ENCODE results near the gene ICOSLG. TPM values are rescaled to one million over a fixed set of nuclear protein-coding genes. Genes with fewer than 3 reads are reported as not detected.
"Not testable (repeated sequence)": the region's sequence is repeated elsewhere in the genome, so short reads cannot be mapped to it uniquely, and the experiment has no call there.

ICOSLG gene
- total RNA-seq, 1 donor from 2014 or later: 0.22 TPM

GRCh38 chr21:44258056-44258725, 17.4 kb upstream of the ICOSLG start:
- H3K27ac ChIP-seq: no peak overlapping the region
- H3K9me3 ChIP-seq (ENCODE audit: low read depth): no peaks in the 10 kb centered on the region
- no peak for DNase-seq (ENCODE audit: low spot score)
- Mint-ChIP-seq H3K4me1 (no peaks in the 10 kb centered on the region), H3K9me3 (peaks cover 10% of the 10 kb centered on the region), H3K27me3 (ENCODE audit: insufficient read depth, low read depth) (peaks cover 15% of the 10 kb centered on the region), H3K4me3 (no peak overlapping the region), H3K36me3 (no peaks in the 10 kb centered on the region), H3K27ac (no peak overlapping the region)
- no peak overlapping the region for H2AFZ ChIP-seq (replicated peaks)
- H3K4me2 ChIP-seq: no peak overlapping the region
- no peak overlapping the region for H3K4me3 ChIP-seq
- no peaks in the 10 kb centered on the region for H3K36me3 ChIP-seq
- H4K20me1 ChIP-seq (ENCODE audit: low read depth): no peaks in the 10 kb centered on the region
- H3K27me3 ChIP-seq: no peaks in the 10 kb centered on the region
- no peak overlapping the region for H3K9ac ChIP-seq
- no peak for TF ChIP-seq EZH2phosphoT487 (IDR thresholded peaks at IDR 0.05)
- no peak for TF ChIP-seq EZH2 (IDR thresholded peaks at IDR 0.05)
- no peak for TF ChIP-seq CTCF (IDR thresholded peaks at IDR 0.05)
- H3K79me2 ChIP-seq (ENCODE audit: low read depth): no peaks in the 10 kb centered on the region
- peaks cover under 1% of the 10 kb centered on the region for H3F3A ChIP-seq (ENCODE audit: low read depth)
- H3K4me1 ChIP-seq: peaks cover 3% of the 10 kb centered on the region

DNA sequence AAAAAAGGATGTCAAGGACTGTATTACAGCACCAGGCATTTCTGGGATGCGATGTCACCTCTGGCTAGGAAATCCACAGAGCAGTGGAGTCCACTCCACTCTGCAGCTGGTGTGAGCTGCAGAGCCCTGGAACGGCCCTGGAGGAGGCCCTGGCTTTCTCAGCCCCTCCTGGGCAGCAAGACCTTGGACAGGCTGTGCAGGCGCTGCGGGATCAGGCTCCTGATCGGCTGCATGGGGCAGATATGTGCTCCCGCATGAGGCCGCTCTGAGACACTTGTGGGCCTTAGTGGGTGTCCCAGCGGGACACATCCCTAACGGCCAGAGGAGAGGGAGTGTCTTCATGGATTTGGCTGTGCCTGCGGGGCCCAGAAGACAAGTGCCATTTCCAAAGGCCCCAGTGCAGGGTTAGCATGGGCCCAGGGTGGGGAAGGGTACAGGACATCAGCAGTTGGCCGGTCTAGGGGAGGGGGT, 14.8 kb upstream of the ICOSLG start:
- peak; percentile 1 for DNase-seq (ENCODE audit: low spot score)
- no peaks in the 10 kb centered on the region for H3K79me2 ChIP-seq (ENCODE audit: low read depth)
- H3K27ac ChIP-seq: no peak overlapping the region
- H4K20me1 ChIP-seq (ENCODE audit: low read depth): no peaks in the 10 kb centered on the region
- TF ChIP-seq CTCF (IDR thresholded peaks at IDR 0.05): no peak
- no peak for TF ChIP-seq EZH2 (IDR thresholded peaks at IDR 0.05)
- no peak for TF ChIP-seq EZH2phosphoT487 (IDR thresholded peaks at IDR 0.05)
- no peaks in the 10 kb centered on the region for H3K27me3 ChIP-seq
- no peaks in the 10 kb centered on the region for H3K36me3 Mint-ChIP-seq
- H3F3A ChIP-seq (ENCODE audit: low read depth): no peaks in the 10 kb centered on the region
- H3K4me1 ChIP-seq: no peaks in the 10 kb centered on the region
- no peak overlapping the region for H3K4me2 ChIP-seq
- H3K9ac ChIP-seq: no peak overlapping the region
- no peak overlapping the region for H3K4me3 ChIP-seq
- no peak overlapping the region for H2AFZ ChIP-seq (replicated peaks)
- peaks cover 7% of the 10 kb centered on the region for H3K9me3 Mint-ChIP-seq
- no peak overlapping the region for H3K27ac Mint-ChIP-seq
- H3K4me1 Mint-ChIP-seq: no peaks in the 10 kb centered on the region
- no peaks in the 10 kb centered on the region for H3K36me3 ChIP-seq
- H3K27me3 Mint-ChIP-seq (ENCODE audit: insufficient read depth, low read depth): peaks cover 11% of the 10 kb centered on the region
- H3K9me3 ChIP-seq (ENCODE audit: low read depth): no peaks in the 10 kb centered on the region
- no peak overlapping the region for H3K4me3 Mint-ChIP-seq

GRCh38 chr21:44253832-44254710, 13.3 kb upstream of the ICOSLG start:
- Mint-ChIP-seq H3K9me3 (no peaks in the 10 kb centered on the region), H3K4me3 (no peak overlapping the region), H3K27me3 (ENCODE audit: insufficient read depth, low read depth) (peaks cover 11% of the 10 kb centered on the region), H3K36me3 (no peaks in the 10 kb centered on the region), H3K4me1 (no peaks in the 10 kb centered on the region), H3K27ac (no peak overlapping the region)
- no peak overlapping the region for H3K9ac ChIP-seq
- DNase-seq (ENCODE audit: low spot score): peak; percentile 2
- no peaks in the 10 kb centered on the region for H3F3A ChIP-seq (ENCODE audit: low read depth)
- no peaks in the 10 kb centered on the region for H3K4me1 ChIP-seq
- no peak overlapping the region for H3K4me2 ChIP-seq
- no peak overlapping the region for H2AFZ ChIP-seq (replicated peaks)
- no peaks in the 10 kb centered on the region for H3K27me3 ChIP-seq
- no peak overlapping the region for H3K4me3 ChIP-seq
- H3K9me3 ChIP-seq (ENCODE audit: low read depth): no peaks in the 10 kb centered on the region
- no peak overlapping the region for H3K27ac ChIP-seq
- H3K36me3 ChIP-seq: no peaks in the 10 kb centered on the region
- TF ChIP-seq EZH2 (IDR thresholded peaks at IDR 0.05) (no peak), EZH2phosphoT487 (IDR thresholded peaks at IDR 0.05) (no peak), CTCF (IDR thresholded peaks at IDR 0.05) (no peak)
- no peaks in the 10 kb centered on the region for H3K79me2 ChIP-seq (ENCODE audit: low read depth)
- H4K20me1 ChIP-seq (ENCODE audit: low read depth): no peaks in the 10 kb centered on the region

DNA sequence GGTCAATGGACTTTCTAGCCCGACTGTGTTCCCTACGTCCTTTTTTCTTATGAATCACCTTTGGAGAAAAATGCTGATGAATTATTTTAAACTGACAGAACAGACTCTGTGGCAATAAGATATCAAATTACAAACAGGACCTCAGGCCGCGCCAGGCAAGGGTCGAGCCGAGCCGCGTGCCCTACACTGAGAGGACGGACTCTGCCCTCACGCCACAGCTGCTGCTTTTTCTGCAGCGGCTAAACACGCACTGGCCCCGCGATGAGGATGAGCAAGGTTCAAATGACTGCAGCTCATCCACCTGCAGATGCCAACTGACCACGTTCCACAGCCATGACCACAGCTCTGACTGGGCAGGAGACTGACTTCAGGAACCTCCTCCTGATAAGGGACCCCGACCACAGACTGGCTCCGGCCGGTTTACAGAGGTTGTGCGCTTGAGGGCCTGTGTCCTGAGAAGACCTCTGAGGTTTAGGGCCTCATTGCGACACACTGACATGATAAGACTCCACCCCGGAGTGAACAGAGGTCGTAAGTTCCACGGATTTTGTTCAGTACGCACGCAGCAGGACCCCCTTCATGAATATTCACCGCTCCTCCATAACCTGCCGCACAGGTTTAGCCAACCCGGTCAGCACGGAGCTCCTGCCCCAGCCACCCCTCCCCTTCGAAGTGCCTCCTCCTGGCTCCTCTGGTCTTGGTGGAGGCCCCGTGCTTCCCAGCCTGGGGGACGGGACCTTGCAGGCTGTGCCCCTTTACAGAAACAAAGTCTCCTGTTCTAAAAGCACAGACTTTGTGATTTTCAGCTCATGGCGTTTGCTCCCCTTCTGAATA, 8.7 kb upstream of the ICOSLG start:
- H3K9me3 Mint-ChIP-seq, H3K27ac Mint-ChIP-seq: not testable (repeated sequence)

GRCh38 chr21:44247904-44248303, 7.2 kb upstream of the ICOSLG start:
- not testable (repeated sequence) for H3K4me1 Mint-ChIP-seq, H3K27ac Mint-ChIP-seq

More for the DNA sequence above, 8.7 kb upstream of the ICOSLG start:
- not testable (repeated sequence) for H3K4me2 ChIP-seq; DNase-seq (ENCODE audit: low spot score); H3K4me1 ChIP-seq; H3K27me3 Mint-ChIP-seq (ENCODE audit: insufficient read depth, low read depth); H4K20me1 ChIP-seq (ENCODE audit: low read depth); H3K36me3 Mint-ChIP-seq; H3K4me3 ChIP-seq; H3K4me1 Mint-ChIP-seq; H3K27me3 ChIP-seq; H3F3A ChIP-seq (ENCODE audit: low read depth); H3K9ac ChIP-seq; H3K79me2 ChIP-seq (ENCODE audit: low read depth); H3K36me3 ChIP-seq; H3K27ac ChIP-seq; H3K9me3 ChIP-seq (ENCODE audit: low read depth); H2AFZ ChIP-seq (replicated peaks); H3K4me3 Mint-ChIP-seq

More at GRCh38 chr21:44247904-44248303, 7.2 kb upstream of the ICOSLG start:
- H3K4me1 ChIP-seq; H3K4me2 ChIP-seq; H3K9me3 Mint-ChIP-seq; H3K27me3 Mint-ChIP-seq (ENCODE audit: insufficient read depth, low read depth); DNase-seq (ENCODE audit: low spot score); H2AFZ ChIP-seq (replicated peaks); H3K4me3 ChIP-seq; H3K36me3 Mint-ChIP-seq; H3K79me2 ChIP-seq (ENCODE audit: low read depth); H3K27me3 ChIP-seq; H4K20me1 ChIP-seq (ENCODE audit: low read depth); H3K36me3 ChIP-seq; H3K27ac ChIP-seq; H3K4me3 Mint-ChIP-seq; H3F3A ChIP-seq (ENCODE audit: low read depth); H3K9me3 ChIP-seq (ENCODE audit: low read depth); H3K9ac ChIP-seq: not testable (repeated sequence)
